DND-41 (cell line): ENCODE measurements around the gene ABCB9.

ENCODE experiments used
- ATAC-seq: fragments of 200-7000 bp; cut with Tn5 transposase; 3 replicates; pipeline ENCODE4 v1.9.1; 2021; ENCODE audit warnings: low read depth; ENCODE audit not compliant: insufficient read depth
- DNase-seq: peaks from one replicate; pipeline ENCODE4 v3.0.0-alpha.2; 2020
- H2AFZ ChIP-seq: 2 replicates; pipeline ENCODE4 v1.6.0; 2012; ENCODE audit warnings: low read depth, low read length
- H3K27ac ChIP-seq: 2 replicates; pipeline ENCODE4 v1.5.1; 2012; ENCODE audit warnings: low read length, inconsistent platforms
- H3K27me3 ChIP-seq: fragments of 200-600 bp; sonication (generic); 2 replicates; pipeline ENCODE4 v1.6.0; 2012; ENCODE audit warnings: low read length, mild to moderate bottlenecking, inconsistent platforms; ENCODE audit not compliant: insufficient read depth, poor library complexity
- H3K36me3 ChIP-seq: 2 replicates; pipeline ENCODE4 v1.5.1; 2012; ENCODE audit warnings: low read length, inconsistent platforms; ENCODE audit not compliant: insufficient read depth
- H3K4me1 ChIP-seq: 2 replicates; pipeline ENCODE4 v1.5.1; 2012; ENCODE audit warnings: mild to moderate bottlenecking, low read length; ENCODE audit not compliant: insufficient read depth
- H3K4me2 ChIP-seq: 2 replicates; pipeline ENCODE4 v1.6.0; 2012; ENCODE audit warnings: mild to moderate bottlenecking, moderate library complexity, low read length, inconsistent platforms; ENCODE audit not compliant: insufficient read depth
- H3K4me3 ChIP-seq, 2 experiments: fragments of 200-600 bp in 1 of 2; shearing (Covaris generic) in 1 of 2; 2 replicates each; pipeline ENCODE4 v1.5.1; 2012 to 2016; ENCODE audit warnings: inconsistent platforms in 2 of 2, low read length in 2 of 2, mild to moderate bottlenecking in 2 of 2, low read depth in 1 of 2, moderate library complexity in 1 of 2
- H3K79me2 ChIP-seq: 2 replicates; pipeline ENCODE4 v1.6.0; 2012; ENCODE audit warnings: low read length, inconsistent platforms; ENCODE audit not compliant: insufficient read depth
- H3K9ac ChIP-seq: 2 replicates; pipeline ENCODE4 v1.6.0; 2012; ENCODE audit warnings: low read depth, mild to moderate bottlenecking, inconsistent platforms, low read length, moderate library complexity
- H3K9me3 ChIP-seq: 2 replicates; pipeline ENCODE4 v1.5.1; 2012; ENCODE audit warnings: low read length, moderate library complexity, mild to moderate bottlenecking, inconsistent platforms; ENCODE audit not compliant: insufficient read depth, severe bottlenecking
- H4K20me1 ChIP-seq: 2 replicates; pipeline ENCODE4 v1.6.0; 2012; ENCODE audit warnings: low read length; ENCODE audit not compliant: insufficient read depth
- EZH2 ChIP-seq: IDR thresholded peaks from 3 replicates; pipeline ENCODE4 v1.6.1; 2012; ENCODE audit warnings: borderline replicate concordance, low read depth, mild to moderate bottlenecking, moderate library complexity, low read length, inconsistent platforms; ENCODE audit not compliant: severe bottlenecking
- TF ChIP-seq, protein P1 (sequence below): IDR thresholded peaks from 2 replicates; pipeline ENCODE4 v1.5.1; 2012; ENCODE audit warnings: borderline replicate concordance, low read length, moderate library complexity, mild to moderate bottlenecking; ENCODE audit not compliant: poor library complexity, severe bottlenecking; ENCODE audit errors: extremely low read depth

The ABCB9 gene

DNA sequence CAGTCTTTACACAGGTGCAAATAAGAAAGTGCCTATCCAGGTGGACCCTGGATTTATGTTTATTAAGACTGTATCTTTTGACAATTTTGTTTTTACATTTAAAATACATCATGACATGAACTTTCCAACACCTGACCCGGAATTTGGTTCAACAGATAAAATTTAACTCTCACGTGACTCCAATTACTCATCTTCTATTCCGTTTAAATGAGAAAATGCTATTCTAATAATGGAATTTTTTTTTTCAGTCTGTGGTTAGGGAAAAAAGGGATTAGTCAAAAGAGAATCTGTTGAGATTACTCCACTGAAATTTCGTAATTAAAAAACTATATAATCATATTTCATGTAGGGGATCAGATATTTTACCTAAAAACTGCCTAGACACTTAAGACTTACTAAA is 81.4 kb downstream of the ABCB9 start:
- Histone ChIP-seq H3K27me3 (no peaks in the 10 kb centered on the region), H3K4me1 (peaks cover 54% of the 10 kb centered on the region), H3K79me2 (peaks cover 84% of the 10 kb centered on the region), H3K9me3 (no peaks in the 10 kb centered on the region), H3K4me2 (no peak overlapping the region), H3K27ac (no peak overlapping the region), H3K36me3 (no peaks in the 10 kb centered on the region), H2AFZ (no peak overlapping the region), H3K4me3 (no peak overlapping the region), H3K9ac (no peak overlapping the region), H4K20me1 (peaks cover 50% of the 10 kb centered on the region)
- ATAC-seq (no peak), DNase-seq (no peak)
- TF ChIP-seq EZH2 = no peak
- TF ChIP-seq, protein P1, sequence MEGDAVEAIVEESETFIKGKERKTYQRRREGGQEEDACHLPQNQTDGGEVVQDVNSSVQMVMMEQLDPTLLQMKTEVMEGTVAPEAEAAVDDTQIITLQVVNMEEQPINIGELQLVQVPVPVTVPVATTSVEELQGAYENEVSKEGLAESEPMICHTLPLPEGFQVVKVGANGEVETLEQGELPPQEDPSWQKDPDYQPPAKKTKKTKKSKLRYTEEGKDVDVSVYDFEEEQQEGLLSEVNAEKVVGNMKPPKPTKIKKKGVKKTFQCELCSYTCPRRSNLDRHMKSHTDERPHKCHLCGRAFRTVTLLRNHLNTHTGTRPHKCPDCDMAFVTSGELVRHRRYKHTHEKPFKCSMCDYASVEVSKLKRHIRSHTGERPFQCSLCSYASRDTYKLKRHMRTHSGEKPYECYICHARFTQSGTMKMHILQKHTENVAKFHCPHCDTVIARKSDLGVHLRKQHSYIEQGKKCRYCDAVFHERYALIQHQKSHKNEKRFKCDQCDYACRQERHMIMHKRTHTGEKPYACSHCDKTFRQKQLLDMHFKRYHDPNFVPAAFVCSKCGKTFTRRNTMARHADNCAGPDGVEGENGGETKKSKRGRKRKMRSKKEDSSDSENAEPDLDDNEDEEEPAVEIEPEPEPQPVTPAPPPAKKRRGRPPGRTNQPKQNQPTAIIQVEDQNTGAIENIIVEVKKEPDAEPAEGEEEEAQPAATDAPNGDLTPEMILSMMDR = no peak

DNA sequence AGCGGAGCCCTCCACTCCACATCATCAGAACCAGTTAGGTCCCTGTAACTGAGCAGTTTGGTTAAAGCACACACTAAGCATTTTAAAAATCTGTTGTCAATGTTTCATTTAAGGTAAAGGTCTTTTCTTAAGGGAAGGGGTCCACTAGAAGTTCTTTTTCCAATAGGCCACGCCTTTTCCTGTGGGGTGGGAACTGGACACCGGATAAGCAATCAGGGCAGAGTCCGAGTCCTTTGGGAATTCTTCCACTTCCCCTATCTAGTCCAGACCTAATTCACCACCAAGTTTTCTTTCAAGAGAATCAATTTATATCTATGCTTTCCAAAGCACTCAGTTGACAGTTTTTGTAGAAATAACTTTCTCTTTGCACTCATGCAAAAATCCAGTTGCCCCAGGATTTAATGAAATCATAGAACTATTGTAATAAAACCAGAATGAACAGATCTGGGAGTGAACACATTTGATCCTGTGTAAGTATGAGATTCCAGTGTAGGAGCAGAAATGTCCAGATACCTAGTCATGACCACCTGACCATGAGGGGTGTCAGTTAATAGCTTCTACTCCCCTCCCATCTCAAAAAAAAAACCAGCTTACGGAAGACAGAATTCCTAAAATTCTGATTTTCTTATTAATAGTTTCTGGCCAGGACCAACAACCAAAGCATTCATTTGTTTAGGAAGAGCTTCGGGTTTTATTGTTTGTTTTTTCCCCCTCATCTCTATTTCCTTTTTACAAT is 82.0 kb downstream of the ABCB9 start:
- DNase-seq (no peak), ATAC-seq (no peak)
- no peaks in the 10 kb centered on the region for H3K36me3 ChIP-seq
- no peak overlapping the region for H2AFZ ChIP-seq
- no peak overlapping the region for H3K27ac ChIP-seq
- TF ChIP-seq EZH2 = no peak
- TF ChIP-seq, protein P1 = no peak
- peaks cover 85% of the 10 kb centered on the region for H3K79me2 ChIP-seq
- H4K20me1 ChIP-seq = peaks cover 56% of the 10 kb centered on the region
- no peak overlapping the region for H3K9ac ChIP-seq
- H3K4me3 ChIP-seq = no peak overlapping the region
- H3K27me3 ChIP-seq = no peaks in the 10 kb centered on the region
- peaks cover 48% of the 10 kb centered on the region for H3K4me1 ChIP-seq
- no peaks in the 10 kb centered on the region for H3K9me3 ChIP-seq
- no peak overlapping the region for H3K4me2 ChIP-seq

DNA sequence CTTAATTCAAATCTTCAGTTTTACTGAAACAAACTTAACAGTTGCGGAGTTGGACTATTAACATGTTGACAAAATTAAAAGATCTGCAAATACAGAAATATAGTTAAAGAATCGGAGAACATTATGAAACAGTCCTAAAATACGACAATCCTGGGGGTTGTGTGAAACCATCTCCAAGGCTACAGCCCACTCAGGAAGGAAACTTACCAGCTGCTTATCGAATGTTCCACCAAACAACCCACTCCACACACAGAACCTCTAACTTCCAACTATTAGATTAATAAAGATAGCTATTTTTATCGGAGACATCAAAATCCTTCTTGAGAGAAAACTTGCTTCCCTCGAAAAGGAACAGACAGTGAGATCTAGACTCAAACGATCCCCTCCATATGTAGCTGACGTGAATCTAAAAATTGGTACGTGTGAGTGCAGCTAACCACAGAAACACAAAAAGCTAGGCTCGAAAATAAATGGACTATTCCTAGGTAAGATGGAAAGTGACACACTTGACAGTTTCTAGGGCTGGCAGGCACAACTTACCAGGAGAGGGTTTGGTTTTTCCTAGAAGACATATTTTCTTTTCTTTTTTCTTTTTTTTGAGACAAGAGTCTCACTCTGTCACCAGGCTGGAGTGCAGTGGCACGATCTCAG is 83.2 kb downstream of the ABCB9 start:
- H2AFZ ChIP-seq = no peak overlapping the region
- peaks cover 52% of the 10 kb centered on the region for H4K20me1 ChIP-seq
- no peak overlapping the region for H3K4me3 ChIP-seq
- DNase-seq = no peak
- no peak overlapping the region for H3K27ac ChIP-seq
- TF ChIP-seq, protein P1 = no peak
- TF ChIP-seq EZH2 = no peak
- no peak overlapping the region for H3K4me2 ChIP-seq
- no peak overlapping the region for H3K9ac ChIP-seq
- no peak for ATAC-seq
- no peaks in the 10 kb centered on the region for H3K9me3 ChIP-seq
- H3K79me2 ChIP-seq = peaks cover 84% of the 10 kb centered on the region
- peaks cover 36% of the 10 kb centered on the region for H3K4me1 ChIP-seq
- no peaks in the 10 kb centered on the region for H3K27me3 ChIP-seq
- no peaks in the 10 kb centered on the region for H3K36me3 ChIP-seq
